ENCODE results near the gene BACH1. TPM values are rescaled to one million over a fixed set of nuclear protein-coding genes. Genes with fewer than 3 reads are reported as not detected.
"Not testable (repeated sequence)": the region's sequence is repeated elsewhere in the genome, so short reads cannot be mapped to it uniquely, and the experiment has no call there.

The BACH1 gene
- total RNA-seq (100 to 1,000 TPM in 1 of 2 donors, 10 to 100 TPM in 1; 90.1 to 103 TPM), polyA plus RNA-seq (10 to 100 TPM; 12.1 to 14.8 TPM)
- long read RNA-seq, donor 1, full-length matches to known transcripts = 2 of 35 reads
- long read RNA-seq, donor 1, partial matches to known transcripts = 5 of 35 reads
- long read RNA-seq, donor 1, other reads (novel, unspliced or antisense) = 28 of 35 reads
- long read RNA-seq, donor 2, full-length matches to known transcripts = 4 of 14 reads
- long read RNA-seq, donor 2, partial matches to known transcripts = 1 of 14 reads
- long read RNA-seq, donor 2, other reads (novel, unspliced or antisense) = 9 of 14 reads

- Histone ChIP-seq H3K27me3 (ENCODE audit: control insufficient read depth in 1 of 2, insufficient read depth in 2 of 2, low read length in 1 of 2) (no peaks in the 10 kb centered on the region), H3K36me3 (ENCODE audit: control insufficient read depth in 1 of 2, insufficient read depth in 2 of 2, low read length in 1 of 2) (no peaks in the 10 kb centered on the region), H3K4me1 (ENCODE audit: control insufficient read depth in 1 of 2, insufficient read depth in 2 of 2, low read length in 2 of 2) (peaks cover 6 to 12% of the 10 kb centered on the region in 2 donors), H3K4me3 (ENCODE audit: low read length in 2 of 2) (peak within 1 kb of the TSS; percentile 70 to 88), H3K9me3 (ENCODE audit: control insufficient read depth, low read length) (no peaks in the 10 kb centered on the region), H3K27ac (ENCODE audit: low read depth in 1 of 2, low read length in 2 of 2) (peak within 1 kb of the TSS; percentile 59 to 71)
- peak; percentile 96 for ATAC-seq (ENCODE audit: low FRiP score)
- intact Hi-C loops (cut with DNase I) = loop anchor here (5.0 kb wide), 2 partner anchors 136 to 206 kb away; no protein-coding TSS in a partner anchor
- 3 to 6% methylated on average over 43 to 87 of the region's 87 CpGs for WGBS, 2 donors
- peak; percentile 95 to 97 for DNase-seq
Measured at GRCh38 chr21:29298348-29299045, at the start of gene BACH1. TSS of gene BACH1 (plus strand) at chr21:29298922. CDS start at chr21:29321281, 22,359 bp downstream.

- ATAC-seq (ENCODE audit: low FRiP score); intact Hi-C loops (cut with DNase I): not testable (repeated sequence)
Measured at GRCh38 chr21:29249289-29249688, 49.4 kb upstream of the BACH1 start.

GRCh38 chr21:29250636-29251035, 48.1 kb upstream of the BACH1 start:
- Histone ChIP-seq H3K27me3 (ENCODE audit: control insufficient read depth in 1 of 2, insufficient read depth in 2 of 2, low read length in 1 of 2) (no peaks in the 10 kb centered on the region), H3K4me1 (ENCODE audit: control insufficient read depth in 1 of 2, insufficient read depth in 2 of 2, low read length in 2 of 2) (no peaks in the 10 kb centered on the region), H3K36me3 (ENCODE audit: control insufficient read depth in 1 of 2, insufficient read depth in 2 of 2, low read length in 1 of 2) (no peaks in the 10 kb centered on the region), H3K4me3 (ENCODE audit: low read length in 2 of 2) (no peak overlapping the region), H3K27ac (ENCODE audit: low read depth in 1 of 2, low read length in 2 of 2) (no peak overlapping the region), H3K9me3 (ENCODE audit: control insufficient read depth, low read length) (no peaks in the 10 kb centered on the region)
- no peak for ATAC-seq (ENCODE audit: low FRiP score)
- no peak for DNase-seq
- intact Hi-C loops (cut with DNase I) = no loop called here
- WGBS, 2 donors = 85 to 94% methylated on average over 5 of the region's 5 CpGs

More at GRCh38 chr21:29249289-29249688, 49.4 kb upstream of the BACH1 start:
- not testable (repeated sequence) for H3K9me3 ChIP-seq (ENCODE audit: control insufficient read depth, low read length); H3K4me3 ChIP-seq (ENCODE audit: low read length in 2 of 2); H3K27ac ChIP-seq (ENCODE audit: low read depth in 1 of 2, low read length in 2 of 2); H3K36me3 ChIP-seq (ENCODE audit: control insufficient read depth in 1 of 2, insufficient read depth in 2 of 2, low read length in 1 of 2); H3K27me3 ChIP-seq (ENCODE audit: control insufficient read depth in 1 of 2, insufficient read depth in 2 of 2, low read length in 1 of 2); H3K4me1 ChIP-seq (ENCODE audit: control insufficient read depth in 1 of 2, insufficient read depth in 2 of 2, low read length in 2 of 2); DNase-seq

GRCh38 chr21:29253861-29254260, 44.9 kb upstream of the BACH1 start:
- H3K36me3 ChIP-seq (ENCODE audit: control insufficient read depth in 1 of 2, insufficient read depth in 2 of 2, low read length in 1 of 2); H3K4me1 ChIP-seq (ENCODE audit: control insufficient read depth in 1 of 2, insufficient read depth in 2 of 2, low read length in 2 of 2); H3K27ac ChIP-seq (ENCODE audit: low read depth in 1 of 2, low read length in 2 of 2); DNase-seq; H3K27me3 ChIP-seq (ENCODE audit: control insufficient read depth in 1 of 2, insufficient read depth in 2 of 2, low read length in 1 of 2); H3K9me3 ChIP-seq (ENCODE audit: control insufficient read depth, low read length); H3K4me3 ChIP-seq (ENCODE audit: low read length in 2 of 2); ATAC-seq (ENCODE audit: low FRiP score); intact Hi-C loops (cut with DNase I): not testable (repeated sequence)

GRCh38 chr21:29254550-29254949, 44.2 kb upstream of the BACH1 start:
- intact Hi-C loops (cut with DNase I) = no loop called here

GRCh38 chr21:29256126-29256910, 42.4 kb upstream of the BACH1 start:
- Histone ChIP-seq H3K4me3 (ENCODE audit: low read length in 2 of 2) (no peak overlapping the region), H3K36me3 (ENCODE audit: control insufficient read depth in 1 of 2, insufficient read depth in 2 of 2, low read length in 1 of 2) (no peaks in the 10 kb centered on the region), H3K9me3 (ENCODE audit: control insufficient read depth, low read length) (no peaks in the 10 kb centered on the region), H3K4me1 (ENCODE audit: control insufficient read depth in 1 of 2, insufficient read depth in 2 of 2, low read length in 2 of 2) (peaks cover 0 to 1% of the 10 kb centered on the region in 2 donors), H3K27ac (ENCODE audit: low read depth in 1 of 2, low read length in 2 of 2) (no peak overlapping the region), H3K27me3 (ENCODE audit: control insufficient read depth in 1 of 2, insufficient read depth in 2 of 2, low read length in 1 of 2) (no peaks in the 10 kb centered on the region)
- WGBS, 2 donors = 73 to 79% methylated on average over 7 of the region's 7 CpGs
- ATAC-seq (ENCODE audit: low FRiP score) (no peak), DNase-seq (no peak)
- intact Hi-C loops (cut with DNase I) = no loop called here

More at GRCh38 chr21:29254550-29254949, 44.2 kb upstream of the BACH1 start:
- ATAC-seq (ENCODE audit: low FRiP score) (no peak), DNase-seq (no peak)
- H3K9me3 ChIP-seq (ENCODE audit: control insufficient read depth, low read length) = no peaks in the 10 kb centered on the region
- H3K27ac ChIP-seq (ENCODE audit: low read depth in 1 of 2, low read length in 2 of 2) = no peak overlapping the region
- no peaks in the 10 kb centered on the region for H3K4me1 ChIP-seq (ENCODE audit: control insufficient read depth in 1 of 2, insufficient read depth in 2 of 2, low read length in 2 of 2)
- no peak overlapping the region for H3K4me3 ChIP-seq (ENCODE audit: low read length in 2 of 2)
- WGBS, 2 donors = 94 to 100% methylated on average over 1 of the region's 1 CpG
- no peaks in the 10 kb centered on the region for H3K36me3 ChIP-seq (ENCODE audit: control insufficient read depth in 1 of 2, insufficient read depth in 2 of 2, low read length in 1 of 2)
- H3K27me3 ChIP-seq (ENCODE audit: control insufficient read depth in 1 of 2, insufficient read depth in 2 of 2, low read length in 1 of 2) = no peaks in the 10 kb centered on the region

GRCh38 chr21:29257701-29258100, 41.0 kb upstream of the BACH1 start:
- Histone ChIP-seq H3K27ac (ENCODE audit: low read depth in 1 of 2, low read length in 2 of 2) (no peak overlapping the region), H3K9me3 (ENCODE audit: control insufficient read depth, low read length) (no peaks in the 10 kb centered on the region), H3K4me1 (ENCODE audit: control insufficient read depth in 1 of 2, insufficient read depth in 2 of 2, low read length in 2 of 2) (peaks cover 0 to 1% of the 10 kb centered on the region in 2 donors), H3K36me3 (ENCODE audit: control insufficient read depth in 1 of 2, insufficient read depth in 2 of 2, low read length in 1 of 2) (no peaks in the 10 kb centered on the region), H3K4me3 (ENCODE audit: low read length in 2 of 2) (no peak overlapping the region), H3K27me3 (ENCODE audit: control insufficient read depth in 1 of 2, insufficient read depth in 2 of 2, low read length in 1 of 2) (no peaks in the 10 kb centered on the region)
- intact Hi-C loops (cut with DNase I) = no loop called here
- ATAC-seq (ENCODE audit: low FRiP score) (no peak), DNase-seq (no peak)
- 96 to 99% methylated on average over 2 of the region's 2 CpGs for WGBS, 2 donors

GRCh38 chr21:29258626-29259338, 39.9 kb upstream of the BACH1 start:
- ATAC-seq (ENCODE audit: low FRiP score) = no peak

More at GRCh38 chr21:29258626-29259338, 39.9 kb upstream of the BACH1 start:
- peaks cover 0 to 1% of the 10 kb centered on the region in 2 donors for H3K4me1 ChIP-seq (ENCODE audit: control insufficient read depth in 1 of 2, insufficient read depth in 2 of 2, low read length in 2 of 2)
- no peak for DNase-seq
- H3K27ac ChIP-seq (ENCODE audit: low read depth in 1 of 2, low read length in 2 of 2) = no peak overlapping the region
- no peaks in the 10 kb centered on the region for H3K9me3 ChIP-seq (ENCODE audit: control insufficient read depth, low read length)
- intact Hi-C loops (cut with DNase I) = no loop called here
- no peak overlapping the region for H3K4me3 ChIP-seq (ENCODE audit: low read length in 2 of 2)
- H3K36me3 ChIP-seq (ENCODE audit: control insufficient read depth in 1 of 2, insufficient read depth in 2 of 2, low read length in 1 of 2) = no peaks in the 10 kb centered on the region
- 38% methylated on average over 5 of the region's 5 CpGs for WGBS, 2 donors
- no peaks in the 10 kb centered on the region for H3K27me3 ChIP-seq (ENCODE audit: control insufficient read depth in 1 of 2, insufficient read depth in 2 of 2, low read length in 1 of 2)
